Suprapubic skin (tissue), 4 donors: ENCODE results near the gene FAM149A. TPM values are rescaled to one million over a fixed set of nuclear protein-coding genes. Genes with fewer than 3 reads are reported as not detected.

ENCODE experiments used
- DNase-seq, 2 donors: peaks; one replicate each; pipeline ENCODE4 v3.0.0-alpha.2; 2019; ENCODE audit warnings: low spot score in 2 of 2
- H3K27ac ChIP-seq: fragments of 200-600 bp; sonication (generic); one replicate; pipeline ENCODE4 v1.5.1; 2019
- H3K27me3 ChIP-seq: fragments of 200-600 bp; sonication (generic); one replicate; pipeline ENCODE4 v1.5.1; 2019
- H3K36me3 ChIP-seq: fragments of 200-600 bp; sonication (generic); one replicate; pipeline ENCODE4 v1.5.1; 2019
- H3K4me1 ChIP-seq: fragments of 200-600 bp; sonication (generic); one replicate; pipeline ENCODE4 v1.5.1; 2019
- H3K4me3 ChIP-seq: fragments of 200-600 bp; sonication (generic); one replicate; pipeline ENCODE4 v1.5.1; 2019; ENCODE audit warnings: mild to moderate bottlenecking
- H3K9me3 ChIP-seq: fragments of 200-600 bp; sonication (generic); one replicate; pipeline ENCODE4 v1.5.1; 2019
- EP300 ChIP-seq: sonication (generic); formaldehyde crosslinking; IDR thresholded peaks from one replicate; pipeline ENCODE4 v1.6.1; 2017; ENCODE audit warnings: antibody characterized with exemption
- POLR2A ChIP-seq, 2 donors: fragments of 450-650 bp; IDR thresholded peaks; one replicate each; pipeline ENCODE4 v1.6.1; 2017; ENCODE audit warnings: antibody characterized with exemption in 2 of 2, mild to moderate bottlenecking in 2 of 2, moderate library complexity in 2 of 2
- POLR2AphosphoS5 ChIP-seq, 3 donors: sonication (generic); formaldehyde crosslinking; IDR thresholded peaks; one replicate each; pipeline ENCODE4 v1.6.1; 2017; ENCODE audit warnings: antibody characterized with exemption in 3 of 3
- WGBS: methylation state at CpG from one replicate; pipeline ENCODE4 v1.1.5; 2018; 5-methylcytosine and 5-hydroxymethylcytosine counted together
- total RNA-seq, 4 donors: library from RNA; depleted of rRNA; stranded (reverse); fragments of >200 nt; gene quantifications; one replicate each; pipeline ENCODE4 v1.1.0, GENCODE V29; 2016
- TF ChIP-seq, protein P1 (sequence below), 2 donors: fragments of 200-600 bp in 1 of 2; fragments of 450-650 bp in 1 of 2; sonication (generic) in 1 of 2; IDR thresholded peaks; one replicate each; pipeline ENCODE4 v1.5.1; 2016 to 2019; ENCODE audit warnings: antibody characterized with exemption in 2 of 2, mild to moderate bottlenecking in 1 of 2, moderate library complexity in 1 of 2

The FAM149A gene
- total RNA-seq, 4 donors from 2014 or later: 2.9 to 4.3 (median 3.8) TPM

DNA sequence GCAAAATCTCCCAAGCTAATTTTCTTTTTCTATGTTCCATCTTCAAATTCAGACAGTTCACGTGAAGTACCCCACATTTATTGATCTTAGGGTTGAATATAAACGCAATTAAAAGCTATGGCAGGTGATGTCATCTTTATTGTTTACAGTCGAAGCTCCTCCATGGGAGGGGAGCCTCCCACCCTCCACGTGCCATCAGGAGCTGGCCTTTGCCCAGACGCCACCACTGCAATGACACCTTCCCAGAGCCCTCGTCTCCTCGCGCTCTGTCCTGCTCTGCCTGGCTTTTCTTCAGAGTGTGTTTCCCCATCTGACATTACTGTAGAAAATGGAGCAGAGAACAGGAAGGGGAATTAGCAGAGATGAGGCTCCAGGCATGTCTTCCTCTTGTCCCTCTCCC, 68.0 kb downstream of the FAM149A start:
- no peaks in the 10 kb centered on the region for H3K4me1 ChIP-seq
- TF ChIP-seq POLR2A (IDR thresholded peaks at IDR 0.05) (no peak), EP300 (no peak), POLR2AphosphoS5 (IDR thresholded peaks at IDR 0.05) (no peak)
- TF ChIP-seq, protein P1, sequence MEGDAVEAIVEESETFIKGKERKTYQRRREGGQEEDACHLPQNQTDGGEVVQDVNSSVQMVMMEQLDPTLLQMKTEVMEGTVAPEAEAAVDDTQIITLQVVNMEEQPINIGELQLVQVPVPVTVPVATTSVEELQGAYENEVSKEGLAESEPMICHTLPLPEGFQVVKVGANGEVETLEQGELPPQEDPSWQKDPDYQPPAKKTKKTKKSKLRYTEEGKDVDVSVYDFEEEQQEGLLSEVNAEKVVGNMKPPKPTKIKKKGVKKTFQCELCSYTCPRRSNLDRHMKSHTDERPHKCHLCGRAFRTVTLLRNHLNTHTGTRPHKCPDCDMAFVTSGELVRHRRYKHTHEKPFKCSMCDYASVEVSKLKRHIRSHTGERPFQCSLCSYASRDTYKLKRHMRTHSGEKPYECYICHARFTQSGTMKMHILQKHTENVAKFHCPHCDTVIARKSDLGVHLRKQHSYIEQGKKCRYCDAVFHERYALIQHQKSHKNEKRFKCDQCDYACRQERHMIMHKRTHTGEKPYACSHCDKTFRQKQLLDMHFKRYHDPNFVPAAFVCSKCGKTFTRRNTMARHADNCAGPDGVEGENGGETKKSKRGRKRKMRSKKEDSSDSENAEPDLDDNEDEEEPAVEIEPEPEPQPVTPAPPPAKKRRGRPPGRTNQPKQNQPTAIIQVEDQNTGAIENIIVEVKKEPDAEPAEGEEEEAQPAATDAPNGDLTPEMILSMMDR (IDR thresholded peaks at IDR 0.05): no peak
- 85% methylated on average over 8 of the region's 8 CpGs for WGBS
- H3K4me3 ChIP-seq: no peak overlapping the region
- H3K27me3 ChIP-seq: no peaks in the 10 kb centered on the region
- no peaks in the 10 kb centered on the region for H3K9me3 ChIP-seq
- DNase-seq: no peak
- no peak overlapping the region for H3K27ac ChIP-seq
- no peaks in the 10 kb centered on the region for H3K36me3 ChIP-seq

DNA sequence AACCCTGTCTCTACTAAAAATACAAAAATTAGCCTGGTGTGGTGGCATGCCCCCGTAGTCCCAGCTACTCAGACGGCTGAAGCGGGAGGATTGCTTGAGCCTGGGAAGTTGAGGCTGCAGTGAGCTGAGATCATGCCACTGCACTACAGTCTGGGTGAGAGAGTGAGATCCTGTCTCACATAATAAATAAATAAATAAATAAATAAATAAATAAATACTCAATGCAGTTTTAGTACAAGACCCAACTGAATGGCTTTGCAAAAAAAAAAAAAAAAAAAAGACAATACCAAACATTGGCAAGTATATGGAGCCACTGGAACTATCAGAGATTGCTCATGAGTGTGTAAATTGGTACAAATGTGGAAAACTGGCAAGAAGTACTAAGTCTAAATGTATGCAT, 83.6 kb downstream of the FAM149A start:
- H3K4me1 ChIP-seq: peaks cover 24% of the 10 kb centered on the region
- no peak overlapping the region for H3K4me3 ChIP-seq
- no peak overlapping the region for H3K27ac ChIP-seq
- H3K36me3 ChIP-seq: no peaks in the 10 kb centered on the region
- H3K9me3 ChIP-seq: no peaks in the 10 kb centered on the region
- TF ChIP-seq POLR2A (IDR thresholded peaks at IDR 0.05) (no peak), EP300 (no peak), POLR2AphosphoS5 (IDR thresholded peaks at IDR 0.05) (no peak)
- TF ChIP-seq, protein P1 (IDR thresholded peaks at IDR 0.05): no peak
- DNase-seq: no peak
- no peaks in the 10 kb centered on the region for H3K27me3 ChIP-seq
- 79% methylated on average over 3 of the region's 3 CpGs for WGBS

DNA sequence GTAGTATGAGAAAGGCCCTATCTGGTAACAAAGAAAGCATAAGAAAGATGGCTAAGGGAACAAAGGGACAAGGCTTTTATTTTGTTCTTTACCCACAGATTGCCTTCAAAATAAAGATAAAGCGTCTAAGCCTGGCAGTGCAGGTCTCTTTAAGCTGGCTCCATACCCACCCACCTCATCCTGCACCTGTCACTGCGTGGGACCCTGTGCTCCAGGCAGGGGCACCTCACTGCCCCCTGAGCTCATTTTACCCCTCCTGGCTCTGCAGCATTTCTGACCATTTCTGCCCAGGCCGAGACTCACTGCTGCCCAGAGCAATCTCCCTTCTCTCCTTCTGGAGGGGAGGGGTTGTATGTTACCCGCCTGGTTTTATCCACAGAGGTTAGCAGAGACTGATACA, 85.2 kb downstream of the FAM149A start:
- H3K4me3 ChIP-seq: no peak overlapping the region
- WGBS: 83% methylated on average over 4 of the region's 4 CpGs
- no peak for DNase-seq

DNA sequence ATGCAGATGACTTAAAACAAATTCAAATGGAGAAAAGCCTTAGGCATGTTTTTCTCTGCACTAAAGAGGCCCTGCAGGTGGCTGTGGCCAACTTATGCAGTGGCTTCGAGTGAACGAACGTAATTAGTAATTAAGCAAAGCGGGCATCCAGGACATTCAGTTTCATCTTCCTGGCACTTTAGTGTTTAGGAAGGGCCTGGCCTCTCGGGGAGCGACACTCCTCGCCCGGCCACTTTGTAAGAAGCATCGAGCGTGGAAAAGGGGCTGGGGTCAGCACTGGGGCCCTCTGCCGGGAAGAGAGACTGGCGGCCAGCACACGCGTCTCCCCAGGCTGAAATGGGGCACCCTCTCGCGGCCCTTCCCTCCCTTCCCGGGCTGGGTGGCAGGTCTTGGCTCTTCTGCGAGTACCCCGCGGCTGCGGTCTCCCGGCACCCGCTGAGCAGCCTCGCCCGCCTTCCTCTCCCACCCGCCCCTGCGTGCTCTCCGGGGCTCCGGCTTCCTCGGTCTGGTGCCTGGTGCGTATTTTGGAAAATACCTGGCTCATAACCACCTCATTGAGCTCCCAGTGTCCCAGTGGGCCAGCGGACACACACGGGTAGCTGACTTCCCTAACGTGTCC, 86.2 kb downstream of the FAM149A start:
- TF ChIP-seq POLR2A (IDR thresholded peaks at IDR 0.05) (no peak), EP300 (no peak), POLR2AphosphoS5 (IDR thresholded peaks at IDR 0.05) (no peak)
- TF ChIP-seq, protein P1 (IDR thresholded peaks at IDR 0.05): no peak
- Histone ChIP-seq H3K4me3 (peak overlapping the region; percentile 79), H3K27me3 (no peaks in the 10 kb centered on the region), H3K4me1 (peaks cover 32% of the 10 kb centered on the region), H3K27ac (peak overlapping the region; percentile 94), H3K9me3 (no peaks in the 10 kb centered on the region), H3K36me3 (no peaks in the 10 kb centered on the region)
- DNase-seq: no peak
- 2% methylated on average over 6 of the region's 34 CpGs for WGBS

More for the DNA sequence above, 85.2 kb downstream of the FAM149A start:
- no peaks in the 10 kb centered on the region for H3K27me3 ChIP-seq
- TF ChIP-seq, protein P1 (IDR thresholded peaks at IDR 0.05): no peak
- no peak for TF ChIP-seq EP300
- no peak for TF ChIP-seq POLR2AphosphoS5 (IDR thresholded peaks at IDR 0.05)
- no peak for TF ChIP-seq POLR2A (IDR thresholded peaks at IDR 0.05)
- no peak overlapping the region for H3K27ac ChIP-seq
- no peaks in the 10 kb centered on the region for H3K36me3 ChIP-seq
- no peaks in the 10 kb centered on the region for H3K9me3 ChIP-seq
- H3K4me1 ChIP-seq: peaks cover 32% of the 10 kb centered on the region

DNA sequence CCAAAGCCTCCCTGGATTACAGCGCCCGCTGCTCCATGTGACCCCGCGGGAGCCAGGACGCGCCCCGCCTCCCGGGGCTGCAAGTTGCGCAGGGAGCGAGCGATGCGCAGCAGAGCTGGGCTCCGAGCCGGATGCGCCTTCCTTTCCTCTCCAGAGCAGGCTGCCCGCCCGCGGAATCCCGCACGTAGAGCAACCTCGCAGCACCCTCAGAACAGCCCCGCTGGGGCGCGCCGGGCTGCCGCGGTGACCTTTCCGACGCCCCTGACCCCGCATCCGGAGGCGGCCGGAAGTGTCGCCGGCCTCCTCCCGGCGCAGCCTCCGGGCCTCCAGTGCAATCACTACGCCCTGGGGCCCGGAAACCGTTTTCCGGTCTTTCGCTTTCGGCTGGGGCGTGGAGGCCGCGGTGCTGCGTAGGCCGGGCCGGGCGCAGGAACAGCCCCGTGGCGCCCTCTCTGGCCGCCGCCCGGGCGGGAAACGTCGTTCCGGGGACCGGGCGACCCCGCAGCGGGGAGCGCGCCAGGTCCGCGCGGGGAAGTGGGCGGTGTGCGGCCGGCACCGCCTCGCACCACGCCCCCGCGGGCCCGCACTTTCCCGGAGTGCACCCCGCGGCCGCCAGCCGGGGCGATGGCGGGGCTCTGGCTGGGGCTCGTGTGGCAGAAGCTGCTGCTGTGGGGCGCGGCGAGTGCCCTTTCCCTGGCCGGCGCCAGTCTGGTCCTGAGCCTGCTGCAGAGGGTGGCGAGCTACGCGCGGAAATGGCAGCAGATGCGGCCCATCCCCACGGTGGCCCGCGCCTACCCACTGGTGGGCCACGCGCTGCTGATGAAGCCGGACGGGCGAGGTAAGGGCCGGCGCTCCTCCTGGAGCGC, 86.9 kb downstream of the FAM149A start, which contains the start of gene CYP4V2:
Gene CYP4V2 (plus strand): TSS at position 368 of the 866 bp plus-strand sequence. CDS start 257 bp downstream, at position 625.
- H3K4me1 ChIP-seq: peaks cover 32% of the 10 kb centered on the region
- no CpG with 5 or more reads among the region's 107 CpGs for WGBS
- TF ChIP-seq POLR2A (IDR thresholded peaks at IDR 0.05): peak in 1 of 2 donors; percentile 42
- TF ChIP-seq, protein P1 (IDR thresholded peaks at IDR 0.05): peak in 1 of 2 donors; percentile 25
- no peak for TF ChIP-seq EP300
- TF ChIP-seq POLR2AphosphoS5 (IDR thresholded peaks at IDR 0.05): peak; percentile 40 to 88 (median 44)
- no peaks in the 10 kb centered on the region for H3K27me3 ChIP-seq
- peak within 1 kb of the TSS; percentile 79 for H3K4me3 ChIP-seq
- H3K9me3 ChIP-seq: no peaks in the 10 kb centered on the region
- peak within 1 kb of the TSS; percentile 94 for H3K27ac ChIP-seq
- peak; percentile 82 to 88 for DNase-seq
- H3K36me3 ChIP-seq: no peaks in the 10 kb centered on the region
